DMS 273 treated with DMSO at 0.1 percent for 48 hours (cell line): ENCODE results near the gene SF3A2.

Experiments used
- DNase-seq: peaks from one replicate; lab custom pipeline; 2025; lab: John Stamatoyannopoulos, UW

SF3A2 gene

DNA sequence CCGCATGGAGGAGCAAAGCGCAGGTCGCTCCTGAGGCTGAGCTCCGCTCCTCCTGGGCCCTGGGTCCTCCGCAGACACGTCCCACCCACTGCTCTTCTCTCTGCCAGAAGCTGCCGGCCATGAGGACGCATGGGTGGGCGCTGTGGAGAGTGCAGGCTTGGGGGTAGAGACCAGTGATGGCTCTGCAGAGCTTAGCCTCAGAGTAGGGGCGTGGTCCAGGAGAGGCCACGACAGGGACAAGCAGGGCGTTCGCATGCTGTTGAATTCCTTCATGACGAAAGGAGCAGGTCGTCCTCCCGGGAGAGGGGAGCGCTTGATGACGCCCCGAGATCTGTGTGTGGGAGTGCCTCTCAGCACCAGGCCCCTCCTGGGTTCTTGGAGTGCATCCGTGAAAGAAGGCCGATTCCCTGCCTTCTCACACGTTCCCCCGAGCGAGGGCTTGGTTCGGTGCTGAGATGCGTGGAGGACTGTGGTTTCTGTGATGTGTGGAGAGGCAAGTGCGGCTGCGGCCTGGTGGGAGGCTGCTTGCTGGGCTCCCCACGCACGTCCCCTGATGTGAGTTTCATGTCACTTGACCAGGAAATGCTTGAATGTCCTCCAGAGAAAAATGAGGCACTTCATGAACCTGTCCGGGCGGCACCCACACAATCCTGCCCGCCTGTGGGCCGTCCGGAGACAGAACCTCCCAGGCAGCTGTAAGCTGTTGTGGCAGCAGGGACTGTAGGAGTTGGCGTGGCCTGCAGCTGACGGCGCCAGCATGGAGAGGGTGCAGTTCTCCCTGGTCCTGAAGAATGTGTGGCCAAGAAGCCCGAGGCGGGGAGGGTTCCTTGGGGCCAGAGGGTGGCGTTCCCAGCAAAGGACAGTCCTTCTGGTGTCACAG, 4.5 kb downstream of the SF3A2 start:
- DNase-seq = no peak

DNA sequence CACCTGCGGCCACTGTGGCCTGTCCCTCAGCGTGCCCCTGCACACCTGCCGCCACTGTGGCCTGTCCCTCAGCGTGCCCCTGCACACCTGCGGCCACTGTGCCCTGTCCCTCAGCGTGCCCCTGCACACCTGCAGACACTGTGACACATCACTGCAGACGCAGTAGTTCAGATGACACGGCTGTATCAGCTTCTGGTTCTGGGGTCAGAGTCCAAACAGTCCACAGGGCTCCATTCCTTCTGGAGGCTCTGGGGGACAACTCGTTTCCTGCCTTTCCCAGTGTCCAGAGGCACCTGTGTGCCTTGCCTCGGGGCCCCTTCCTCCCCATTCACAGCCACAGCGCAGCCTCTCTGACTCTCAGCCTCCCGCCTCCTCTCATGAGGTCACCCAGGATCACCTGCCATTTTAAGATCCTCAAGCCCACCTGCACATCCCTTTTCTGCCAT, 5.5 kb downstream of the SF3A2 start:
- no peak for DNase-seq

DNA sequence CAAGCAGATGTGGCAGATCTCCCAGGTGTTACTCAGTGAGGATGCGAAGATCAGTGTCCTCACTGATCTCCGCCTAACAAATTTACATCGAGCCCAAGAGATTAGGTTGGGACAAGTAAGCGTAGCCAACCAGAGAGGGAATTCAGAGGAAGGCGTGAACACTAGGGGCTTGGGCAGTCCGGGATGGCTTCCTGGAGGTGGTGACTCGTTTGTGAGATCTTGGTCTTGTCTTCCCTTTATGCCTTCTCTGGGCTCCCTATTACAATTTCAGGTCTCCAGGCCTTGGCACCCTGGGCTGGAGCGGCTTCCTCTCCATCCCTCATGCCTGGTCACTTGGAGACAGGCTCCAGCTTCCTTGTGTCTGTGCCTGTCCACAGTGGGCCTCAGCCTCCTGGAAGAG, 6.2 kb downstream of the SF3A2 start:
- DNase-seq = no peak

DNA sequence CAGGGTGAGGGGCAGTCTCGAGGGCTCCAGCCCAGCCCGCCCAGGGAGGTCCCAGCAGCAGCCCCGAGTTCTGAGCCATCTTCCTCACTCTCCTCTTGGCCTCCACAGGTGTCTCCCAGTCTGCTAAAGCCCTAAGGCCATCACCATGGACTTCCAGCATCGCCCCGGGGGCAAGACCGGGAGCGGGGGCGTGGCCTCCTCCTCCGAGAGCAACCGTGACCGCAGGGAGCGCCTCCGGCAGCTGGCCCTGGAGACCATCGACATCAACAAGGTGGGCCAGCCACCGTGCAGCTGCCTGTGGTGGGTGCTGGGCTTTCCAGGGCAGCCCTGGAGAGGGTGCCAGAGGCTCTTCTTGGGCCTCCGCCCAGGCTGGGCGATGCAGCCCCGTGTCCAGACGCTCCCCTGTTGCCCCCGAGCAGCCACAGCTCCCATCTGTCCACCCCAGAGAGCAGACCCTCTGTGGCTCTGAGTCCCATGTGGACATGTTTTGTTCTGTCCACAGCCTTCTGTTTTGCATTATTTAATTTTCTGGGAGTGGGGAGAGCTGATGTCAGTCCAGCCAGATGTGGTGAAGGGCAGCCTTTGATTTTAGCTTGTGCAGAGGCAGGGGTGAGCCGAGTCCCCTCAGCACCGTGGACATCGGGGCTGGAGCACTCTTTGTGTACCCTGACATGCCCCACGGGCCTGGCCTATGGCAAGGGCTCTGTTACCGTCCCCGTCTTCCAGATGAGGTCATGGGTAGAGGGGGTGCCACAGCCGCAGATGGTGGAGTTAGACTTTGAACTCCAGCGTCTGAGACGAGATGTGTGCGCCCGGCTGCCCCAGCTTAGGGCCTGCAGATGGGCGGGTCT, 6.9 kb downstream of the SF3A2 start:
- DNase-seq = no peak

DNA sequence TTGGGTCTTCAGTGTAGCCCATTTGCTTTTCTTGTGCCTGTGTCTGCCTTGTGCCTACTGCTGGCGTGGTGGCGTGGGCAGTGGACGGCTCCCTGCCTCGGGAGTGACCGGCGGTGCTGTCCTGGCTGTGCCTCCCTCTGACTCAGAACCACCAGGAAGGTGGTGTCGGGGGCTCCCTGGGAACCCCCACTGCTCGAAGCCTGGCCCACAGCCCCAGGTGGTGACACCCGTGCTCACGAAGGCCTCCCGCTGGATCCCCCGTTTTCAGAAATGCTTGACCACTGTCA, 7.4 kb downstream of the SF3A2 start:
- no peak for DNase-seq

DNA sequence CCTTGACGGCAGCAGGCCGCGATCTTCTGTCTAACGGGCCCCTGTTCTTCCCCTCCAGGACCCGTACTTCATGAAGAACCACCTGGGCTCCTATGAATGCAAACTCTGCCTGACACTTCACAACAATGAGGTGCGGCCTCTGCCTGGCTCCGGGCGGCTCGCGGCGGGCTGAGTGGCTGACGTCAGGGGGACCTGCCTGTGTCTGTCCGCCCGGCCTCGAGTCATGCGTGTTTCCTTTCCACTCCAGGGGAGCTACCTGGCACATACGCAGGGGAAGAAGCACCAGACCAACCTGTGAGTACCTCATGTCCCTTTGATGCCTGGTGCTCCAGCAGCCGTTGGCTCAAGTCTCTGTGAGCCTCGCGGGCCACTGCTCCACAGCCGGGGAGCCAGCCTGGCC, 7.9 kb downstream of the SF3A2 start:
- no peak for DNase-seq

DNA sequence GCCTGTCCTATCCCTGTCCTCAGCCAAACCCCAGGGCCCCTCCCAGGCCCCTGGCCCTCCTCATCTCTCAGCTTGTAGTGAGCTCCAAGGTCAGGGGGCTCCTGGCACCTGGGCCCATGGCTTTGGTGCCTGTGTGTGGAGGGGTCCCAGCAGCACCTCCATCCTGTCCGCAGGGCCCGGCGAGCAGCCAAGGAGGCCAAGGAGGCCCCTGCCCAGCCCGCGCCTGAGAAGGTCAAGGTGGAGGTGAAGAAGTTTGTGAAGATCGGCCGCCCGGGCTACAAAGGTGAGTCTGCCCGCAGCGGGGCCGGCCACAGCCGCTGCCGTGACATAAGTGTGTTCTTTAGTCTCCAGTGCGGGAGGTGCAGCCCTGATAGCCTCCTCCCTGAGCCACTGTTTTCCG, 8.6 kb downstream of the SF3A2 start:
- DNase-seq = no peak

DNA sequence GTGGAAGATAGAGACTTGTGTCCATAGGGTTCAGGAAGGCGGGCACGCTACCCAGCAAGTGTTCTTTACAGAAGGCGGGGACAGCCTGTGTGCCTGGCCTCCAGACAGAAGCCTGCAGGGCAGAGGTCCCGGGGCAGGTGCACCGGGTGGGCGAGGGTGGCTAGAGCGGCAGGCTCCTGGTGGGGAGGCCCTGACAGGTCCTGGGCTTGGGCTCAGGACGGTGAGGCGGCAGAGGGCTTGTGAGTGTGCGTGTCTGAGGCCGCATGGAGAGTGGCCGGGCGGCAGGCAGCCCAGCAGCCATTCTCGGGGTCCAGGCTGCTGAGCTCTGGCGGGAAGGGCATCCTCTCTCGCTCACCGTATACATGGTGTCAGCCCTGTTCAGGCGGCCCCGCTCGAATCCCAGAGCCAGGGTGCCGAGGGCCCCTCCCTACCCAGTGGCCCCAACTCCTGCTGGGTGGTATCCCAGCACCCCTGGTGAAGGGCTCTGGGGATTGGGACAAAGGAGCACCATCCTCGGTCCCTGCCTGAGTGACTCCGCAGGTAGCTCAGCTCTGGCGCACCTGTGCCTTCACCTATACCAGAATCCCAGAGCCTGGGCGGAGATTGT, 9.5 kb downstream of the SF3A2 start:
- DNase-seq = no peak

DNA sequence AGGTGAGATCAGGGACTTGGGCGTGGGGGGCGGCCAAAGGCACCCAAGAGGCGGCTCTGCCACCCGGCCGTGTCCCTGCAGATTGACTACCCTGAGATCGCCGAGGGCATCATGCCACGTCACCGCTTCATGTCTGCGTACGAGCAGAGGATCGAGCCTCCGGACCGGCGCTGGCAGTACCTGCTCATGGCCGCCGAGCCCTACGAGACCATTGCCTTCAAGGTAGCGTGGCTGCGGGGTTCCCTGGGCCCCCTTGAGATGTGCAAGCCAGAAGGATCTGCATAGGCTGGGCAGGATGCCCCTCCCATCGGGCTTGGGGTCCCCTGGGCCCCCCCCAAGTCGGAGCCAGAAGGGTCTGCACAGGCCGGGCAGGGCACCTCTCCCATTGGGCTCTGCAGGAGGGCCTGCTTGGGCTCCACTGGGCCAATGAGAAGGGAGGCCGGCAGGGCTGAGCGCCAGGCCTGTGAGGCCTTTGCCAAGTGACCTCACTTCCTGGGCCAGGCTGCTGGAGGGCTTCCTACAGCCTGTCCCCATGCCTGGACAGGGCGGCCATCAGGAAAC, 10.3 kb downstream of the SF3A2 start:
- no peak for DNase-seq

DNA sequence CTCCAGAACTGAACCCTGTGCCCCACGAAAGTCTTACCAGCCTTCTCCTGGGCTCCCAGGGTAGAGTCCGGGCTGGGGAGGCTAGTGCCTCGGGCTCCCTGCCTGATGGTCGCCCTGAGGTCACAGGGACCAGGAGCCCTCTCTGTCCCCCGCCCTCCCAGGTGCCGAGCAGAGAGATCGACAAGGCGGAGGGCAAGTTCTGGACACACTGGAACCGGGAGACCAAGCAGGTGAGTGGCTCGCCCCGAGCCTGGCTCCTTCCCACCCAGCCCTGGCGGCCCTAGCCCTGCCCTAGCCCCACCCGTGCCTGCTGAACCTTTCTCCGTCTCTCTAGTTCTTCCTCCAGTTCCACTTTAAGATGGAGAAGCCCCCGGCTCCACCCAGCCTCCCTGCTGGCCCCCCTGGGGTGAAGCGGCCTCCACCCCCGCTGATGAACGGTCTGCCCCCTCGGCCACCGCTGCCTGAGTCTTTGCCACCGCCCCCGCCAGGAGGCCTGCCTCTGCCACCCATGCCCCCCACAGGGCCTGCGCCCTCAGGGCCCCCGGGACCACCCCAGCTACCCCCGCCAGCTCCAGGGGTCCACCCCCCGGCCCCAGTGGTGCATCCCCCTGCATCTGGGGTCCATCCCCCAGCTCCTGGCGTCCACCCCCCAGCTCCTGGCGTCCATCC, 10.9 kb downstream of the SF3A2 start:
- DNase-seq = no peak

DNA sequence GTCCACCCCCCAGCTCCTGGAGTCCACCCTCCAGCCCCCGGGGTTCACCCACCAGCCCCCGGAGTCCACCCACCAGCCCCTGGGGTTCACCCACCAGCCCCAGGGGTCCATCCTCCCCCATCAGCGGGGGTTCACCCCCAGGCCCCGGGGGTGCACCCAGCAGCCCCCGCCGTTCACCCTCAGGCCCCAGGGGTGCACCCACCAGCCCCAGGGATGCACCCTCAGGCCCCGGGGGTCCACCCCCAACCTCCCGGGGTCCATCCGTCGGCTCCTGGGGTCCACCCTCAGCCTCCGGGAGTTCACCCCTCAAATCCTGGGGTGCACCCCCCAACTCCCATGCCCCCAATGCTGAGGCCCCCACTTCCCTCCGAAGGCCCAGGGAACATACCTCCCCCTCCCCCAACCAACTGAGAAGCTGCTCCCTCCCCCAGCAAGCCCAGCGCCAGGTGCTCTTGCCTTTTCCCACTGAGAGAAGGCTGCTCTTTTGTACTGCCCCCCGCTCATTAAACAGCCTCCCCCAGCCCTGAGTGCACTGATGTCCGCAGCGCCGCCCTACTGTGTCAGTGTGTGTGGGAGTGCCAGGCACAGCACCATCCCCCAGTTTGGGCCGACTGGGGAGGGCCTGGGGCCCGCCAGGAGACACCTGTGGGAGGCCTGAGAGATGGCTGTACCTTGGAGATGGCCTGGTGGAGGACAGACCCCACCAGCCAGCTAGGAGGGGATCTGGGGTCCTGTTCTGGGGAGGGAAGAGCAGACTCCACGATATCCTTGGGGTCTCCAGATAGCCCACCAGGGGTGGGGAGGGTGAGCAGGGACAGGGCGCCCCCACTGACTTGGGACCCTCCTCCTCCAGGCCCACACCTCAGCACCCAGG, 11.7 kb downstream of the SF3A2 start:
- DNase-seq = no peak

DNA sequence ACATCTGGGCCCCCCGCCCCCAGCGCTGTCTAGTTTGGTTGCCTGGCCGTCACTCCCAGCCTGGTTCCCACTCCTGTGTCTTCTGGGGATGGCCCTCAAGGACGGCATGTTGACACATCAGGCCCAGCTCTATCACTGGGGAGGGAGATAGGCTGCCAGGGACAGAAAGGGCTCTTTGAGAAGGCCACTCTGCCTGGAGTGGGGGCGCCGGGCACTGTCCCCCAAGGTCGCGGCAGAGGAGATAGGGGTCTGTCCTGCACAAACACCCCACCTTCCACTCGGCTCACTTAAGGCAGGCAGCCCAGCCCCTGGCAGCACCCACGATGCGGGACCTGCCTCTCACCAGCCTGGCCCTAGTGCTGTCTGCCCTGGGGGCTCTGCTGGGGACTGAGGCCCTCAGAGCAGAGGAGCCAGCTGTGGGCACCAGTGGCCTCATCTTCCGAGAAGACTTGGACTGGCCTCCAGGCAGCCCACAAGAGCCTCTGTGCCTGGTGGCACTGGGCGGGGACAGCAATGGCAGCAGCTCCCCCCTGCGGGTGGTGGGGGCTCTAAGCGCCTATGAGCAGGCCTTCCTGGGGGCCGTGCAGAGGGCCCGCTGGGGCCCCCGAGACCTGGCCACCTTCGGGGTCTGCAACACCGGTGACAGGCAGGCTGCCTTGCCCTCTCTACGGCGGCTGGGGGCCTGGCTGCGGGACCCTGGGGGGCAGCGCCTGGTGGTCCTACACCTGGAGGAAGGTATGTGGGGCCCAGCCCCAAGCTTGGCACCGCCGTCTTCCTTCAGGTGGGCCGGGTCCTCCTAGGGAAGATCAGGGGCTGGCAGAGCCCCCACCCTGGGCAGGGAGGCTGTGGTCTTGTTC, 12.6 kb downstream of the SF3A2 start, which contains the start of gene AMH:
AMH (plus strand) TSS at position 314 of the 857 bp plus-strand sequence; CDS start at position 324, 10 bp downstream.
- no peak for DNase-seq

DNA sequence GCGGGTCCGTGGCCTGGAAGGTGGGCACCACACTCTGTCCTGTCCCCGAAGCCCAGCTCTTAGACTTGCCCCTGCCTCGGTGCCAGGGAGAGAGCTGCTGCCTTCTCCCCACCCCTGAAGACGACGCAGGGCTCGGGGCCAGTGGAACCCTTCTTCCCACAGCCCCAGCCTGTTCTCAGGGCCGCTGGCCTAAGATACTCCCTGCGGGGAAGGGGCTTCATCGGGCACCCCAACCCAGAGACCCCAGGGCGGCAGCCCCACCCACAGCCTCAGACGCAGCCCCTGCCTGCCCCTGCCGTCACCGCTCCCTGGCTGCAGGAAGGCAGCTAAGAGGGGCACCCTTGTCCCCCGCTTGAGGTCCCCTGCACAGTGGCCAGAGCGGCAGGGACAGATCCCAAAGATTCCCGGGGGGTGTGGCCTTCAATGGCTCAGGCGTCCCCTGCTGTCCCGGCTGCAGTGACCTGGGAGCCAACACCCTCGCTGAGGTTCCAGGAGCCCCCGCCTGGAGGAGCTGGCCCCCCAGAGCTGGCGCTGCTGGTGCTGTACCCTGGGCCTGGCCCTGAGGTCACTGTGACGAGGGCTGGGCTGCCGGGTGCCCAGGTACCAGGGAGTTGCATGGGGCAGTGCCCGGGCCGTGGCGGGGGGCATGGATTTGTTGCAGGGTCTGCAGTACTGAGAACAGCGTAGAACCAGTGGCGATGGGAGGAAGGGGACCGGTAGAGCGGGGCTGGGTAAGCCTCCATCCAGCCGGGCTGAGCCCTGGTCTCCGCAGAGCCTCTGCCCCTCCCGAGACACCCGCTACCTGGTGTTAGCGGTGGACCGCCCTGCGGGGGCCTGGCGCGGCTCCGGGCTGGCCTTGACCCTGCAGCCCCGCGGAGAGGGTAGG, 13.5 kb downstream of the SF3A2 start:
- no peak for DNase-seq

DNA sequence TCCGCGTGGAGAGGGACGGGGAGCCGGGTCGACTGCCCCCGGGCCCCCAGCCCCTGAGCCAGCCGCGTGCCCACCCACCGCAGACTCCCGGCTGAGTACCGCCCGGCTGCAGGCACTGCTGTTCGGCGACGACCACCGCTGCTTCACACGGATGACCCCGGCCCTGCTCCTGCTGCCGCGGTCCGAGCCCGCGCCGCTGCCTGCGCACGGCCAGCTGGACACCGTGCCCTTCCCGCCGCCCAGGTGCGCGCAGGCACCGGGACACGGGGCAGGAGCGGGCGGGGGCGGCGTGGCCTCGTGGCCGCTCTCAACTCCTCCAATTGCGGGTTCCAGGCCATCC, 14.1 kb downstream of the SF3A2 start:
- no peak for DNase-seq

DNA sequence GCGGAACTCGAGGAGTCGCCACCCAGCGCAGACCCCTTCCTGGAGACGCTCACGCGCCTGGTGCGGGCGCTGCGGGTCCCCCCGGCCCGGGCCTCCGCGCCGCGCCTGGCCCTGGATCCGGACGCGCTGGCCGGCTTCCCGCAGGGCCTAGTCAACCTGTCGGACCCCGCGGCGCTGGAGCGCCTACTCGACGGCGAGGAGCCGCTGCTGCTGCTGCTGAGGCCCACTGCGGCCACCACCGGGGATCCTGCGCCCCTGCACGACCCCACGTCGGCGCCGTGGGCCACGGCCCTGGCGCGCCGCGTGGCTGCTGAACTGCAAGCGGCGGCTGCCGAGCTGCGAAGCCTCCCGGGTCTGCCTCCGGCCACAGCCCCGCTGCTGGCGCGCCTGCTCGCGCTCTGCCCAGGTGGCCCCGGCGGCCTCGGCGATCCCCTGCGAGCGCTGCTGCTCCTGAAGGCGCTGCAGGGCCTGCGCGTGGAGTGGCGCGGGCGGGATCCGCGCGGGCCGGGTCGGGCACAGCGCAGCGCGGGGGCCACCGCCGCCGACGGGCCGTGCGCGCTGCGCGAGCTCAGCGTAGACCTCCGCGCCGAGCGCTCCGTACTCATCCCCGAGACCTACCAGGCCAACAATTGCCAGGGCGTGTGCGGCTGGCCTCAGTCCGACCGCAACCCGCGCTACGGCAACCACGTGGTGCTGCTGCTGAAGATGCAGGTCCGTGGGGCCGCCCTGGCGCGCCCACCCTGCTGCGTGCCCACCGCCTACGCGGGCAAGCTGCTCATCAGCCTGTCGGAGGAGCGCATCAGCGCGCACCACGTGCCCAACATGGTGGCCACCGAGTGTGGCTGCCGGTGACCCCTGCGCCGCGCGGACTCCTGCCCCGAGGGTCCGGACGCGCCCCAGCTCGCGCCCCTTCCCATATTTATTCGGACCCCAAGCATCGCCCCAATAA, 14.8 kb downstream of the SF3A2 start:
- no peak for DNase-seq

DNA sequence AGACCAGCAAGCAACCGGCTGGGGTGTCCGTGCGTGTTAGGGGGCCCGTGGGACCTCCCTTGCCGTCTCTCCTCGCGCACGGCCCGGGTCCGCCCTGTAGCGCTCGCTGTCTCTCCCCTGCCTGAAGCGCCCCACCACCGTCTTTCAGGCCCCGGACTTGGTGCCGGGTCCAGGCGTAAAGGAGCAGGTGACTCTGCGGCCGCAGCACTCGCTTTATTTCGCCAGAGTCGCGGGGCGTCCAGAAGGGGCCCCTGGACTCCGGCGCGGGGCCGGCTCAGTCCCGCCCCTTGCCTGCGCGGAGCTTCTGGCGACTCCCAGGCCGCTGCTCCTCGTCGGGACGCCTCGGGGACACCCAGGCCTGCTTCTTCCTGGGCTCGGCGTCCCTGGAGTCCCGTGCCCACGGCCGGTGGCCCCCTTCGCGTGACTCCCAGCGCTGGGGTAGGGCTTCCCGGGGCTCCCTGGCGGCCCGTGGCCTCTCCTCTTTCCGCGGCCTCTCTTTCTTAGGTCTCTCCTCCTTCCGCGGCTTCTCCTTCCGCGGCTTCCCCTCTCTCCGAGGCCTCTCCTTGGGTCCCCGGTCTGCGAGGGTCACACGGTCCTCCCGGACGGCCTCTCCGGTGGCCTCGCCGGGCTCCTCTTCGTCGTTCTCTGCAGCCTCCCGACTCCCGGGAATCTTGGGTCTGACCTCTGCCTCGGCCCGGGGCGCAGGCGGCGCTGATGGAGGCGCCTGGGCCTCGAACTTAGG, 15.6 kb downstream of the SF3A2 start:
- DNase-seq = no peak

DNA sequence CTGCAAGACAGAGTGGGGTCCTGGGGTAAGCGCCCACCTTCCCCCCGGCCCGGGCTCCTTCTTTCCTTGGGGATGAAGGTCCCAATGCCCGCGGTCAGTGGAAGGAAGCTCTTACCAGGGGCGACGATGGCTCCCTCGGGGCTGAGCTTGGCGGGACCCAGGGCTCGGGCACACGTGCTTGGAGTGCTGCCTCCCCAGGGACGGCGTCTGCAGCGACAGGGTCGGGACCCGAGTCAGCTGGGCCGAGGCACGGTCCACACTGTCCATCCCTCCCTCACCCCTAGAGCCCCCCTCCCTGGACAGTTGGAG, 16.1 kb downstream of the SF3A2 start:
- no peak for DNase-seq
